ENCODE data around the gene TMED10.
A peak's percentile ranks its signal among the peaks of the same experiment; 100 is the strongest.
"Not testable (repeated sequence)": the region's sequence is repeated elsewhere in the genome, so short reads cannot be mapped to it uniquely, and the experiment has no call there.

TMED10 gene

GRCh38 chr14:75127474-75127820, 49.0 kb downstream of the TMED10 start:
- DNase-seq (ENCODE audit: low read depth in 2 of 2), result not testable (repeated sequence)

DNA sequence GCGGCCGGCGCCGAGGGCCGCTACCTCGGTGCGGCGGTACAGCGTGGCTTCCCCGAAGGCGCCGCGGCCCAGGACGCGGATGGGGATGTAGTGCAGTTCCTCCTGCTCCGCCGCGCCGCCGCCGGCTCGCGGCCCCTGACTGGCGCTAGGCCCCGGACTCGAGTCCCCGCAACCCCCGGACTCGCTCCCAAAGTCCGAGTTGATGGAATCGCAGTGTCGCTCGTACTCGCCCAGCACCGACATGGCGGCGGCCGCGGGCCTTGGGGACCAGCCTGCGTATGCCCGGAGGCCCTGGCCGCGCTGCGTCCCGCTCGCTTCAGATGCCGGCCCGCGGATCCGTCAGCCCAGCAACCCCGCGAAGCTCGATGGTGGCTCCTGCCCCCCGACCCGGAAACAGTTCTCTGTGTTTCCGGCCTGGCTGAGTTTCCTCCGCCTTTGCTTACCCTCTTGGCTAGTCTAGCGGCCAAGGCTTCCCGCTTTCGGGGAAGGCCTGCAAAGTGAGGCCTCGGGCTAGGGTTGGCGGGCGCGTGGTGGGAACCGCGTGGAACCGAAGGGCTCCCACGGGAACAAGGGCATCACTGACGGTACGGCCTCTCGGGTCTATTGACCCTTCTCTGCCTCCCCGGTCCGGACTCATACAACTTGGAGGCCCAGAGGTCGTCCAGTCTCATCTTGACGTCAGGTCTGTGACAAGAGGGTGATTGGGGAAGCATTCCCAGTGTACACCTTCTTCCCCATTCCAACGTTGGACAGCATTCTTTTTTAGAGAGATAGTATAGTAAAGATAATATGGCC, 49.5 kb downstream of the TMED10 start, which contains the start of gene NEK9:
Gene NEK9, minus strand, starts transcription at position 370 of the 795 bp plus-strand sequence. Its CDS starts 127 bp downstream, at position 243.
- DNase-seq (ENCODE audit: low read depth in 2 of 2), result peak; percentile 85 to 86

- DNase-seq (ENCODE audit: low read depth in 2 of 2), result no peak
These were observed 50.3 kb downstream of the TMED10 start for GRCh38 chr14:75126121-75126544.

DNA sequence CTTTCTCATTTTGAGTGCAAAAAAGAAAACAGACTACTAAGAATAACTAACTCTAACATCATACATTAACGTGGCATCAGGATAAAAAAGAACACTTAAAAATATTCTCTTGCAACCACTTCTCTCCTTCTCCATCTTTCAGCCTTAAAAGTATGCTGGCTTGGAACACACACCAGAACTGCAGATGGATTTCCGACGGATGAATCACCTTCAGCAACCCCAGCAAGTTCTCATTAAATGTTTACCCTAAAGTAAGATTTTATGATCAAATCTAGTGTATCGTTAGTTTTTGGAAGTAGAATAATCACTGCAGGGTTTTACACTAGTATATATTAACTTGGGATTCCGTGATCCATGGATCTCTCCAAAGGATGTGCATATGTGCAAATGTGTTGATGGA, 50.8 kb downstream of the TMED10 start:
- no peak for DNase-seq (ENCODE audit: low read depth in 2 of 2)

- no peak for DNase-seq (ENCODE audit: low read depth in 2 of 2)
These were observed 52.4 kb downstream of the TMED10 start for GRCh38 chr14:75123991-75124390.

DNA sequence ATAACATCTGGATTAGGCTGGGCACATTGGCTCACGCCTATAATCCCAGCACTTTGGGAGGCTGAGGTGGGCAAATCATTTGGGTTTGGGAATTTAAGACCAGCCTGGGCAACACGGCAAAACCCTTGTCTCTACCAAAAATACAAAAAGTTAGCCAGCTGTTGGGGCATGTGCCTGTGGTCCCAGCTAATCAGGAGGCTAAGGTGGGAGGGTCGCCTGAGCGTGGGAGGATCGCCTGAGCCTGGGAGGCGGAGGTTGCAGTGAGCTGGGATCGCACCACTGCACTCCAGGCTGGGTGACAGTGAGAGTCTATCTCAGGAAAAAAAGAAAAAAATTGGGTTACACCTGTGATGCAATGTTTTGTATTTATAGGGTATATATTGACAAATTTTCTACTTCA, 54.9 kb downstream of the TMED10 start:
- DNase-seq (ENCODE audit: low read depth in 2 of 2), result no peak

GRCh38 chr14:75120541-75121291, 55.7 kb downstream of the TMED10 start:
- DNase-seq (ENCODE audit: low read depth in 2 of 2), result no peak

GRCh38 chr14:75119056-75119455, 57.4 kb downstream of the TMED10 start:
- no peak for DNase-seq (ENCODE audit: low read depth in 2 of 2)

- no peak for DNase-seq (ENCODE audit: low read depth in 2 of 2)
These were observed 62.4 kb downstream of the TMED10 start for GRCh38 chr14:75113932-75114539.

GRCh38 chr14:75109877-75110276, 66.5 kb downstream of the TMED10 start:
- no peak for DNase-seq (ENCODE audit: low read depth in 2 of 2)

- no peak for DNase-seq (ENCODE audit: low read depth in 2 of 2)
These were observed 69.2 kb downstream of the TMED10 start for GRCh38 chr14:75107186-75107585.

GRCh38 chr14:75101491-75101890, 74.9 kb downstream of the TMED10 start:
- DNase-seq (ENCODE audit: low read depth in 2 of 2), result no peak

DNA sequence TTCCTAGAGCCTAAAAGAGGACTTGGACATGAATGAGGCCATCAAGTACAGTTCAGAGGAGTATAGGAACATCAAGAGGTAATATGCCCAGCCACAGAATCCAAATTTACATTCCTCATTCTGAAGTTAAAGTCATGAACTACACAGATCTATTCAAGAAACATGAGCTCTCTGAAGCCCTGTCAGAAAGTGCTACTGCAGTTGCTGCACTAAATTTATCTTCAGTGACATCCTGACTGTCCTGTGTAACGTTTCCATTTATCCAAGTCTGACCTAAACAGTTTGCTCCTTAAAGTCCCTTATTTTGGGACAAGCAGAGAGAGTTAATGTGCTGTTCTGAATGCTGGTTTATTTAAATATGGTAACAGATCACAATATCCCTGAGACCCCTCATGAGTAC, 77.7 kb downstream of the TMED10 start:
- no peak for DNase-seq (ENCODE audit: low read depth in 2 of 2)

DNA sequence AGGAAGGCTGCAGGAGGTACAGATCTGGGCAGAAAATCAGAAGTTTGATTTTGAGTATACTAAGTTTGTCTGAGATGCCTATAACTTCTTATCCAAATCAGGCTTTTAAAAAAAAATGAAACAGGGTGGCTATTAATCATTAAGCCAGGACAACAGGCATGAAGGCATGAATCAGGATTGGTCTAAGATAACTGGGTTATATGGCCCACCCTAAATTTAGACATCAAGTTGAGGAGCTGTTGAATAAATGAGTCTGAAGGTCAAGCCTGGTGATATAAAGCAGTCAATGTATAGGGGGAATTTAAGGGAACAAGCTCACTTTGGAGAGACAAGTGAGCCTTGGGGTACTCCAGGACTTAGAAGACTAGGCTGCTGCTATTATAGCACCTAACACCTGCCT, 78.2 kb downstream of the TMED10 start:
- DNase-seq (ENCODE audit: low read depth in 2 of 2), result no peak

- DNase-seq (ENCODE audit: low read depth in 2 of 2), result no peak
These were observed 79.5 kb downstream of the TMED10 start for GRCh38 chr14:75096959-75097358.

GRCh38 chr14:75095690-75096089, 80.7 kb downstream of the TMED10 start:
- no peak for DNase-seq (ENCODE audit: low read depth in 2 of 2)

- DNase-seq (ENCODE audit: low read depth in 2 of 2), result no peak
These were observed 81.5 kb downstream of the TMED10 start for GRCh38 chr14:75094896-75095295.

DNA sequence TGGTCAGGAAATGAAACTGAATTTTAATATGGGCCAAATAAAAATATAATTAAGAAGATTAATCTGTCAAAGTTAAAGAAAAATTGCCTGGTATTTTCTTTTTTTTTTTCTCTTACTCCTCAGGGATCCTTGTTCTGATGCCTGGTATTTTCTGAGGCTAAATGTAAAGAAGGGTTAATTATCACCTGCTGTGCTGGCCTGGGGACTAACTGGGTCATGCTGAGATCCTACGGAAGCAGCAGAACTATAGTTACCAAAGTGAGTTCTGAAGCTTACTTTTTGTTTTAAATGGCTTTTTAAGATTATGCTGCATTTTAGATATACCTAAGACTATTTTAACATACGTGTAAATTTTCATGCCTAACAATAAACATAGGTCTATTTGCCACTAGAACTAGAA, 83.7 kb downstream of the TMED10 start:
- DNase-seq (ENCODE audit: low read depth in 2 of 2), result no peak

DNA sequence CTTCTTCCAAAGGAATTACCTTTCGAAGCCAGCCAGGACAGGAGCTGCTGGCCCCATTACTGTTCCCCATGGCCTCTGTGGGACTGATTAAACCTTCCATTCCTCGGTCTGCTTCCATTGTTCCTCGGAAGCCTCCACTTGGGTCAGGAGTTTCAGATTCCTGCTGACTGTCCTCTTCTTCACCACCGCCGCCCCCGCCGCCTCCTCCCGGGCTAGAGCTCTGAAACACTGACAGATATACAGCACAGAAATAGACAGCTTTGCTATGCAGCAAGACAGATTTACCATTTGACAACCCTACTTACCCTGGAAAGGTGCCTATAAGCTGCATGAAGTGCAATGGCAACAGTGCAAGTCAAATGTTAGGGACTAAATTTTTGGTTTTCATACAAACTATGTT, 85.2 kb downstream of the TMED10 start:
- no peak for DNase-seq (ENCODE audit: low read depth in 2 of 2)

- no peak for DNase-seq (ENCODE audit: low read depth in 2 of 2)
These were observed 86.1 kb downstream of the TMED10 start for GRCh38 chr14:75090353-75090752.

DNA sequence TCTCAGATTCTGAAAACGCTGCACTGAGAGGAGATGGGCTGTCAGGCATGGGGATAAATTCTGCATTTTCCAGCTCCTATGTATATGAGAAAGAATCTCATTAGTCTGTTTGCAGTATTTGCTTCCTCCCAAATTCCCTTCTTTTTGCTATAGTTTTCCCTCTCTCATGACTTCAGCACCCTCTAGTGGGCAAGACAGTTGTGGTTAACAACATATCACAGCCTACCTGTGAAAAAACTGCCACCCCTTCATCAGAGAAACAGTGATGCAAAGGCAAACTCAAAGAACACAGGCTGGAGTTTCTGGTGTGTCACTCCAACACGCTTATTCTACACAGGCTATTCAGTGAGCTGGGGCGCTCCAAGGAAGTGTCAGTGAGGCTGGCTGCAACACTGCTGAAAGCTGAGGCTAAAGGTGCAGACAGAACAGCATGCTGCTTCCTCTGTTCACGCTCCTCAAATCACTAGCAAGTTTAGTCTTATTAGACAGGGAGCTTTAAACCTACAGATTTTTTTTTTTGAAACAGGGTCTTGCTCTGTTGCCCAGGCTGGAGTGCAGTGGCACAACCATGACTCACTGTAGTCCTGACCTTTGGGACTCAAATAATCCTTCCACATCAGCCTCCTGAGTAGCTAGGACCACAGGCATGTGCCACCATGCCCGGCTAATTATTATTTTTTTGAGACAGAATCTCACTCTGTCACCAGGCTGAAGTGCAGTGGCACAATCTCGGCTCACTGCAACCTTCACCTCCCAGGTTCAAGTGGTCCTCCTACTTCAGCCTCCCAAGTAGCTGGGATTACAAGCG, 87.6 kb downstream of the TMED10 start:
- DNase-seq (ENCODE audit: low read depth in 2 of 2), result peak in 1 of 2 donors; percentile 4

DNA sequence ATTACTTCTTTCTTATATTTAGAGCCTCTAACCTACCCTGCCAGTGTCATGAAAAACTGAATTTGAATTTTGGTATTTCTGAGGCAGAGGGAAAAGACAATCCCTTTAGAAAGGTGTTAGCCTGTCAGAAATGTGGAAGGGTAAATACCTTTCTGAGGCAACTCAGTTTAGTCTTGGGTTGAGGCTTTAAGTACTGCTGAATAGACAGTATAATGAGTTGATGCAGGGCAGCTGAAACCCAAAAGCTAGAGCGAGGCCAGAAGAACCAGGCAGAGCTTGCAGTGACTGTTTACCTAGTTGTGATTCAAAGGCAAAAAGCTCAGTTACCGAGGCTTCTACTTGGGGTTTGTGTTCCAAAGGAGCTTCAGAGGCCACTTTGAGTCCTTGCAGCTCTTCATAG, 88.3 kb downstream of the TMED10 start:
- no peak for DNase-seq (ENCODE audit: low read depth in 2 of 2)

Data from stimulated activated CD8-positive, alpha-beta memory T cell treated with anti-CD3 and anti-CD28 coated beads, Interleukin-15, amount 100 ng/mL, for 48 hours (primary cell).